ENCODE results near the gene STRN. TPM values are rescaled to one million over a fixed set of nuclear protein-coding genes. Genes with fewer than 3 reads are reported as not detected.
A peak's percentile ranks its signal among the peaks of the same experiment; 100 is the strongest.

The STRN gene
- total and polyA plus RNA-seq, 2 of the 13 experiments (the other 11 are each of a cell fraction or from before 2014, with no cell fraction given), result 10.4 to 19.3 TPM

- TF ChIP-seq SMAD9 (CRISPR knock-in tag; IDR thresholded peaks at IDR 0.05), result no peak
- TF ChIP-seq TARDBP (CRISPR knock-in tag; IDR thresholded peaks at IDR 0.05), result no peak
- no peak for TF ChIP-seq ZNF883 (CRISPR knock-in tag; IDR thresholded peaks at IDR 0.05; ENCODE audit: not compliant biosample characterization)
- TF ChIP-seq ZNF770 (CRISPR knock-in tag; IDR thresholded peaks at IDR 0.05), result peak; percentile 82
- no peak for TF ChIP-seq ZNF354B (CRISPR knock-in tag; IDR thresholded peaks at IDR 0.05)
- 0 out of 2 replicates have a peak, but pooled peaks have one; percentile 18 for TF ChIP-seq HDAC1 (CRISPR knock-in tag; IDR thresholded peaks at IDR 0.05)
- TF ChIP-seq HMG20A (CRISPR knock-in tag; IDR thresholded peaks at IDR 0.05; ENCODE audit: borderline replicate concordance), result peak; percentile 61; the same call in 1 of the 2 replicates
- no peak for TF ChIP-seq IRF1 (CRISPR knock-in tag; IDR thresholded peaks at IDR 0.05; ENCODE audit: low read depth)
- no peak for TF ChIP-seq REST (IDR thresholded peaks at IDR 0.05; ENCODE audit: borderline replicate concordance in 1 of 2, low read depth in 1 of 2, low read length in 2 of 2)
- TF ChIP-seq TFE3 (CRISPR knock-in tag; IDR thresholded peaks at IDR 0.05), result 0 out of 2 replicates have a peak, but pooled peaks have one; percentile 17
These were observed 83.8 kb downstream of the STRN start (continued) for GRCh38 chr2:36882532-36882931.
